Lower lobe of right lung (tissue), 2 donors: ENCODE data around the gene KIF15. TPM values are rescaled to one million over a fixed set of nuclear protein-coding genes. Genes with fewer than 3 reads are reported as not detected.

ENCODE experiments used
- ATAC-seq, 2 donors: fragments of 200-7000 bp; cut with Tn5 transposase; one replicate each; pipeline ENCODE4 v1.9.1; 2020 to 2022; ENCODE audit warnings: mild to moderate bottlenecking in 2 of 2, moderate library complexity in 2 of 2
- DNase-seq: peaks from one replicate; pipeline ENCODE4 v3.0.0-alpha.2; 2020
- H3K27ac ChIP-seq: fragments of 200-600 bp; one replicate; pipeline ENCODE4 v1.8.0; 2022
- H3K27me3 ChIP-seq: fragments of 200-600 bp; one replicate; pipeline ENCODE4 v1.8.0; 2022; ENCODE audit warnings: low read depth
- H3K36me3 ChIP-seq: fragments of 200-600 bp; one replicate; pipeline ENCODE4 v1.8.0; 2022; ENCODE audit warnings: mild to moderate bottlenecking
- H3K4me1 ChIP-seq: fragments of 200-600 bp; one replicate; pipeline ENCODE4 v1.8.0; 2022
- H3K4me3 ChIP-seq: fragments of 200-600 bp; one replicate; pipeline ENCODE4 v1.8.0; 2022; ENCODE audit warnings: mild to moderate bottlenecking
- H3K9me3 ChIP-seq: fragments of 200-600 bp; one replicate; pipeline ENCODE4 v1.8.0; 2022
- intact Hi-C: fragments of 100-400 bp; cut with DNase I; formaldehyde crosslinking; loops from one replicate; pipeline ENCODE4 v1.11.0; 2022
- total RNA-seq: library from RNA; stranded (reverse); fragmentation: NEBNext Ultra II Directional; extraction: Animal tissue kit (Norgen Biotek cat#: 25700); gene quantifications from one replicate; pipeline ENCODE4 v1.2.1, GENCODE V29; 2021
- TF ChIP-seq, protein P1 (sequence below): fragments of 200-600 bp; IDR thresholded peaks from one replicate; pipeline ENCODE4 v1.8.0; 2022; ENCODE audit warnings: antibody characterized with exemption, mild to moderate bottlenecking
- donor health status: DM: no; HTN: yes; CAD: no; lungs with severe emphysema.

KIF15 gene
- total RNA-seq, 1 donor from 2014 or later: 1.3 TPM

DNA sequence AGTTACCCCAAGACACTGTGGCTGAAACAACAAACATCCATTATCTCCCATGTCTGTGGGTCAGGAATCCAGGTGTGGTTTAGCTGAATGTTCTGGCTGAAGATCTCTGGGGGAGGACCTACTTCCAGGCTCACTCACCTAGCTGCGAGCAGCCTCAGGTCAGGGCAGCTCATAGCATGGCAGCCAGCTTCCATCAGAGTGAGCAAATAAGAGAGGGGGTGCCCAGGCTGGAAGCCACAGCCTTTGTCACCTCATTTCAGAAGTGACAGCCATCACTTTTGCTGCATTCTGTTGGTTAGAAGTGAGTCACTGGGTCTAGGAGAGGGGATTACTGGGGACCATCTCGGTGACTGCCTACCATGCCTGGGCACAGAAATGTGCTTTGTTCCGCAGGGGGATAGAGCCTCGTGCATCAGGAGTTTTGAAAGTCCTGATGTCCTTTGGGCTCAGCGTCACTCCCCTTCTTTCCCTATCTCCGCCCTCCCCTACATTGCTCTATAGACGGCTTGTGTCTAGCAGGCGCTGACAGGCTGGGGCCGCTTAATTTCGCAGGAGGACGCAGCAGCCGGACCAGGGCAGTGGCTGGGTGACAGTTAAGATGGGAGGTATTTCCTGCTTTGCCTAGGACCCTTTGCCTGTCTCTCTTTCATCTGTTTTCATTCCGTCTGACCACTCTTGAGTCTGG is 138.2 kb downstream of the KIF15 start:
- TF ChIP-seq, protein P1, sequence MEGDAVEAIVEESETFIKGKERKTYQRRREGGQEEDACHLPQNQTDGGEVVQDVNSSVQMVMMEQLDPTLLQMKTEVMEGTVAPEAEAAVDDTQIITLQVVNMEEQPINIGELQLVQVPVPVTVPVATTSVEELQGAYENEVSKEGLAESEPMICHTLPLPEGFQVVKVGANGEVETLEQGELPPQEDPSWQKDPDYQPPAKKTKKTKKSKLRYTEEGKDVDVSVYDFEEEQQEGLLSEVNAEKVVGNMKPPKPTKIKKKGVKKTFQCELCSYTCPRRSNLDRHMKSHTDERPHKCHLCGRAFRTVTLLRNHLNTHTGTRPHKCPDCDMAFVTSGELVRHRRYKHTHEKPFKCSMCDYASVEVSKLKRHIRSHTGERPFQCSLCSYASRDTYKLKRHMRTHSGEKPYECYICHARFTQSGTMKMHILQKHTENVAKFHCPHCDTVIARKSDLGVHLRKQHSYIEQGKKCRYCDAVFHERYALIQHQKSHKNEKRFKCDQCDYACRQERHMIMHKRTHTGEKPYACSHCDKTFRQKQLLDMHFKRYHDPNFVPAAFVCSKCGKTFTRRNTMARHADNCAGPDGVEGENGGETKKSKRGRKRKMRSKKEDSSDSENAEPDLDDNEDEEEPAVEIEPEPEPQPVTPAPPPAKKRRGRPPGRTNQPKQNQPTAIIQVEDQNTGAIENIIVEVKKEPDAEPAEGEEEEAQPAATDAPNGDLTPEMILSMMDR: no peak
- intact Hi-C loops: no loop called here
- Histone ChIP-seq H3K27ac (no peak overlapping the region), H3K4me3 (no peak overlapping the region), H3K36me3 (no peaks in the 10 kb centered on the region), H3K9me3 (no peaks in the 10 kb centered on the region), H3K27me3 (peaks cover 11% of the 10 kb centered on the region), H3K4me1 (no peaks in the 10 kb centered on the region)
- DNase-seq: no peak
- no peak for ATAC-seq

DNA sequence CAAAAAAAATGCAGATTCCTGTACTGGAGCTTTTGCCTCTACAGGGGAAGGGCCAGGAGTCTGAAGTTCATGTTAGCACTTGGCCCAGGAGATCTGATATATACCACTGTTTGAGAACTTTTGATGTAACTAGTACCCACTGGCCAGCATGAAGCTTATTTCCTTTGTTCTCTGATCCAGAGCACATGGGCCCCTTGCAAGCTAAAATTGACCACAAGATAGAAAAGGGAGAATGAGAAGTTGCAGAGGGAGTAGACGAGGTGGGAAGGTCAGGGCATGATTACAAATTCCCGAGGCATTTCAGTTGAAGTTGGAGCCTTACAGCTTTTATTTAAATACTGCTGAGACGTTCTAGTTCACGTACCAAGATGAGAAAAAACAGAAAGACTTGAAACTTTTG is 141.0 kb downstream of the KIF15 start:
- TF ChIP-seq, protein P1: no peak

More for the DNA sequence above, 141.0 kb downstream of the KIF15 start:
- peaks cover 14% of the 10 kb centered on the region for H3K27me3 ChIP-seq
- no peak overlapping the region for H3K27ac ChIP-seq
- no peaks in the 10 kb centered on the region for H3K36me3 ChIP-seq
- ATAC-seq (no peak), DNase-seq (no peak)
- no peaks in the 10 kb centered on the region for H3K4me1 ChIP-seq
- no peak overlapping the region for H3K4me3 ChIP-seq
- intact Hi-C loops: no loop called here
- no peaks in the 10 kb centered on the region for H3K9me3 ChIP-seq

Other genes starting within 250 kb of the KIF15 start
- gene ZKSCAN7, start 206.6 kb upstream of the KIF15 start, total RNA-seq: 3.9 TPM
- 2.7 TPM for gene ZNF660, start 176.8 kb upstream of the KIF15 start, total RNA-seq
- 12.6 TPM for gene ZNF197, start 136.8 kb upstream of the KIF15 start, total RNA-seq
- gene ZNF35, start 113.1 kb upstream of the KIF15 start, total RNA-seq: 8.8 TPM
- gene ZNF502, start 49.1 kb upstream of the KIF15 start, total RNA-seq: 2.3 TPM
- 4.8 TPM for gene ZNF501, start 32.2 kb upstream of the KIF15 start, total RNA-seq
- gene KIAA1143, start 175 bp upstream of the KIF15 start, total RNA-seq: 27.8 TPM
- 17.4 TPM for gene TMEM42, start 100.1 kb downstream of the KIF15 start, total RNA-seq
- gene TGM4, start 112.8 kb downstream of the KIF15 start, total RNA-seq: not detected
- 110 TPM for gene ZDHHC3, start 214.4 kb downstream of the KIF15 start, total RNA-seq
- gene EXOSC7, start 214.4 kb downstream of the KIF15 start, total RNA-seq: 32.9 TPM